Measurements from ENCODE around the gene TMEM225.
"Not testable (repeated sequence)": the region's sequence is repeated elsewhere in the genome, so short reads cannot be mapped to it uniquely, and the experiment has no call there.

TMEM225 gene, protein sequence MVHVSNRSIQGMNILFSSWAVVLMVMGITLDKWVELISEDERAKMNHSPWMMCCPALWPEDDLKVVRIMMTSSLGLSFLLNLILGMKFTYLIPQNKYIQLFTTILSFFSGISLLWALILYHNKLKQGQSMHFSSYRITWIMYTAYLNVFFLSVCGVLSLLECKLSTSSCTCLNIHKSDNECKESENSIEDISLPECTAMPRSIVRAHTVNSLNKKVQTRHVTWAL

DNA sequence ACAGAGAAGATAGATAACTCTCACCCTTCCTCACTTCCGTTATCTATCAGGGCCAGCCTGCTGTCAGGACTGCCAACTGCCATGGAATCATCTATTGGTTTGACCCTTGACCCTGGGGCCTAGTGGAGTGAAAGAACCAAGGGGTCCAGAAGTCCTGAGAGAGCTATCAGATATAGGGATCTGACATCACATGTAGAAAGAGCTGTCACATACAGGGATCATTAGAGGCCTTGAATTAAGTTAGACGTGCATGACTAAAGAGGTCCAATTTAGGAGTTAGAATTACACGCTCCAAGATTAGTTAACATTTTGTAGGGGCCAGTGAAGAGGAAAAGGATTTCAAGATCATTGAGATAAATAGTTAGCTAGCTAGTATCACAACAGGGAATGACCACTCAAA lies at the start of gene TMEM225:
Gene TMEM225 (minus strand): TSS at position 101 of the 400 bp plus-strand sequence. CDS start 245 bp downstream, outside the sequence.
- DNase-seq, result no peak

DNA sequence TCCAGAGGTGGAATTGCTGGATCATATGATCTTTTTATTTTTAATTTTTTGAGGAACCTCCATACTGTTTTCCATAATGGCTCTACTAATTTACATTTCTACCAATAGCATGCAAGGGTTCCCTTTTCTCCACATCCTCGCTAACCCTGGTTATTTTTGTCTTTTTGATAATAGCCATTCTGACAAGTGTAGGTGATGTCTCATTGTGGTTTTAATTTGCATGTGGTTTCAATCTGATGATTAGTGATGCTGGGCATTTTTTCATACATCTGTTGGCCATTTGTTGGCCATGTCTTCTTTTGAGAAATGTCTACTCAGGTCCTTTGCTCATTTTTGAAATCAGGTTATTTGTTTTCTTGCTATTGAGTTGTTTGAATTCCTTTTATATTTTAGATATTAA lies 38.6 kb upstream of the TMEM225 start:
- DNase-seq, result no peak

DNA sequence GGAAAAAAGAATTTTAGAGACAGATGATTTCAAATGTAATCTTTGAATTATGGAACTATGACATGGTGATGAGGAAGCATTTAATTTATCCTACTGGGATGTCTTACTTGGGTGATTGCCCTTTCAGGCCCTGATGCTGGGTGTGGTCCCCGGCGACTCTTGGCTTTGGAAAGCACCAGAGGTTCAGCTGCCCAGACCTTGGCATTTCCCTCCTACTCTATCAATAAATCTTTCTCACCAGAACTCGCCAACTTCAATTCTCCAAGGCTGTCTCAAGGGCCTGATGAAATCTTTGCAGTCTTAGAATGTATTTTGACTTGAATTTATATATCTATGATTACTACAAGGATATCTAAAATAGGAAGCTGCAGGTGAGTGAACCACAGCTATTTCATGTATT lies 35.5 kb upstream of the TMEM225 start:
- DNase-seq, result no peak

DNA sequence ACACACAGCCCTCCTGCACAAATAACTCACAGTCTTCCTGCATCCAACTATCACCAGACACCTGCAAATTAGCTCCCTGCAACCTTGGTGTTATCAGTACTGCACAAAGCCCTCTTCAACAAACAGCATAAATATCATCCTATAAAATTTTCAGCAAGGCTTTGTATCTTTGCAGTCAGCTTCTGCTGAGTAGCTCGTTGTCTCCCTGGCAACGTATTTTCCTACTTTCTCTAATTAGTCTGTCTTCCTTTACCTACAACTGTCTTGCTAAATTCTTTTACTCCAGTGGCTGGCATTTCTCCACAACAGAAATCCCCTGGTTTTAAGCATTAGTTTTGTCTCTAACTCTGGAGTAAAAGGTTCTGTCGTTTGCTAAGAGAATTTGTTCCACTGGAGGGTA lies 20.4 kb upstream of the TMEM225 start:
- no peak for DNase-seq

DNA sequence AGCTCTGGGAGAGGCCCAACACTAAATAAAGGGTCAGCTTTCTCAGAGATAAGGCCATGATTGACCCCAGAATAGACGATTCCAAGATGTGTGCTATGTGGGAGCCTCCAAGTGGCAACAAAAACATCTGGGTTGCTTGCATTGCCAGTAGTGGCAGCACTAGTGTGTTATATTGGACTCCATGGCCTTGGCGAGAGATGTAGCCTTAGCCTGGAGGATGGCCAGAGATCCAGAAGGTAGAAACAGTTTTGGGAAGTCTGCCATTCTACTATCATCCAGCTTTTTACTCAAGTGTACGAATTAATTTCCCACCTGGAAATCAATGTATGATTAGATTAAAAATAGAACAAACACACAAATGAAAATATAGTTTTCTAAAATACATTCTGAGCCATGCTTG lies 19.5 kb upstream of the TMEM225 start:
- DNase-seq, result no peak

DNA sequence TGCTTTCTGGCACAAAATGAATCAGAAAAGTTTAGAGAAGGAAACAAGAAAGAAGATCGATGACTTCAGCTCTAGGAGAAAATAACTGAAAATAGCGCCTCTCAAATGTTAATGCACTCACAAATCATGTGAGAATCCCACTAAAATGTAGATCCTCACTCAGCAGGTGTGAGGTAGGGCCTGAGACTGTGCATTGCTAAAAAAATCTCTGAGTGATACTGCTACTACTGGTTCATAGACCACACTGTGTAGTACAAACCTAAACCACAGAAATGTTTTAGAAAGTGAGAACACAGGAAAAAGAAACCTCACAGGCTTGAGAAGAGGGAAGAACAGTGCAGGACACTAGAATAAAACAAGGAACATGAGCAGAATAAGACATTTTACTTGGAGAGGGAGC lies 18.5 kb upstream of the TMEM225 start:
- DNase-seq, result no peak

DNA sequence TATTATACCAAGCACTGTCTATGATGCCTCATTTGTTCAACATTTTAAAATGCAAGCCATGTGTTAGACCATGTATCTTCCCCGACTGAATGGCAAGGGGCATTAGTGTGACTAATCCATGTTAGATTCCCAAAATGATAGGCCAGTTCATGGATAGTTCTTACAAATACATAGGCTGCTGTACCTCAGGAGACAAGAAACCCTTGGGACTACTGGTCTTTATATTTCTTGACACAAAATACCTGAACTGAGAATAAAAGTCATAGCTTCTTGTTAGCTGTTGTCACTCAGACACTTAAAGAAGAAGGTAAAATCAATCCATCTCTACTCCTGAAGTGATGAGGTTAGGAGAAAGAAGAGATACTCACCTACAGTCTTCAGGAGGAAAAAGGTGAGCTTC lies 16.4 kb upstream of the TMEM225 start, which contains the start of gene OR8D4:
Gene OR8D4 (plus strand): TSS at position 301 of the 400 bp plus-strand sequence. CDS start 4,265 bp downstream, outside the sequence.
- DNase-seq, result no peak

DNA sequence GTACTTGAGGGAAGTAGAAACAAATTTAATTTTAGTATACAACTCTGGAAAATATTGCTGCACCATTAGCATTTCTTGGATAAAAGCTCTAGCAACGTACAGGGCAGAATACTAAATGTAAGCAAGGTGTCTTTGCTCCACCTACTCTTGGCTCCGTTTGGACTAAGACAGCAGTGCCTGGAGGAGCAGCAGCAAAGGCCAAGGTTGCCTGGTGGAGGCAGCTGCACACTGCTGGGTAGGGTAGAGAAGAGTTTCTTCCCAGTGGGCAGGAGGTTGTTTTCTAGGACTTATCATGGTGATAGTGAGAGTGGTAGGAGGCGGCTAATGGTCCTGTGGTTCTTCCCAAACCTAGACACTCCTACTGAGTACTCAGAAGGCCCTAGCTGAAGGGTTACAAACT lies 14.3 kb upstream of the TMEM225 start:
- DNase-seq, result no peak

DNA sequence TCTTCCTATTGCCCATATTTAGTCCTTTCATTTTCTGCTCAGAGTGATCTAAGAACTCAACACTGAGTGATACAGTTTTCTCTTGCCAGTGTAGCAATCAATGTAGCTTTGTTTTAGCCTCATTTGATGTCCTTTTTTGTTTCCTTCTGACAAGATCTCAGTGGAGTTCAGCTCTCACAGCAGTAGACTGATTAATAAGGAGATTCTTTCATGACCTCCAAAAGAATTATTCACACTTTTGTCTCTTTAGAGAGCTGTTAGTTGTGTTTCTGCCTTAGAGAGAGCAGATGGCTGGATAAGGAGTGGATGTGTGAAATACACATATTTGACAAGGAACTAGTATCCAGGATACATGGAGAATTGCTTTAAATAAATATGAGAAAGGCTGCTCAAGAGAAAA lies 6.6 kb upstream of the TMEM225 start:
- DNase-seq, result no peak

DNA sequence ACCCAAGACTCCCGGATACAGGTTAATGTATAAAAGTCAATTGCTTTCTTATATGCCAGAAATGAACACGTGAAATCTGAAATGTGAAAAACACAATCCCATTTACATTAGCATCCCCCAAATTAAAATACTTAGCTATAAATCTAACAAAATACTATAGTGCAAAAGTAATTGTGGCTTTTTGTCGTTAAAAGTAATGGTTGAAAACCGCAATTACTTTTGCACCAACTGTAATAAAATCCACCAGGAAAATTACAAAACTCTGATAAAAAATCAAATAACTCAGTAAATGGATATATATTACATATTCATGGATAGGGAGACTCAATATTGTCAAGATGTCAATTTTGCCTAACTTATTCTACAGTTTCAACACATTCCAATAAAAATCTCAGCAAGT lies 4.6 kb downstream of the TMEM225 start:
- no peak for DNase-seq

DNA sequence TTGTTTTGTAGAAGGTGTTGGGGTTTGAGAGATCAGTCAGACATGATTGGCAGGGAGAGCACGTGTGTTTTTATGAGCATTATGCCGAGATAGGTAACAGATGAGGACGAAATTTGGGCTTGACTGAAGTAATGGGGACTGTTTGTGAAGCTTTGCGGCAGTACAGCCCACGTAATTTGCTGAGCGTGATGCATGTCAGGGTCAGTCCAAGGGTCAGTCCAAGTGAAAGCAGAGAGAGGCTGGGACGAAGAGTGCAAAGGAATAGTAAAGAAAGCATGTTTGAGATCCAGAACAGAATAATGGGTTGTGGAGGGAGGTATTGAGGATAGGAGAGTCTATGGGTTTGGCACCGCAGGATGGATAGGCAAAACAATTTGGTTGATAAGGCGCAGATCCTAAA lies 17.7 kb downstream of the TMEM225 start:
- DNase-seq, result not testable (repeated sequence)

DNA sequence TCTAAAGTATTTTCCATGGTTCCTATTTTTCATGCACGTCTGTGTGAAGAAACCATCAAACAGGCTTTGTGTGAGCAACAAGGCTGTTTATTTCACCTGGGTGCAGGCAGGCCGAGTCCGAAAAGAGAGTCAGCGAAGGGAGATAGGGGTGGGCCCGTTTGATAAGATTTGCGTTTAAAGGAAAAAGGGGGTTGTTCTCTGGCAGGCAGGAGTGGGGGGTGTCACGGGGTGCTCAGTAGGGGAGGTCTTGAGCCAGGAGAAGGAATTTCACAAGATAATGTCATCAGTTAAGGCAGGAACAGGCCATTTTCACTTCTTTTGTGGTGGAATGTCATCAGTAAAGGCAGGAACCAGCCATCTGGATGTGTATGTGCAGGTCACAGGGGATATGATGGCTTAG lies 20.2 kb downstream of the TMEM225 start:
- DNase-seq, result not testable (repeated sequence)

DNA sequence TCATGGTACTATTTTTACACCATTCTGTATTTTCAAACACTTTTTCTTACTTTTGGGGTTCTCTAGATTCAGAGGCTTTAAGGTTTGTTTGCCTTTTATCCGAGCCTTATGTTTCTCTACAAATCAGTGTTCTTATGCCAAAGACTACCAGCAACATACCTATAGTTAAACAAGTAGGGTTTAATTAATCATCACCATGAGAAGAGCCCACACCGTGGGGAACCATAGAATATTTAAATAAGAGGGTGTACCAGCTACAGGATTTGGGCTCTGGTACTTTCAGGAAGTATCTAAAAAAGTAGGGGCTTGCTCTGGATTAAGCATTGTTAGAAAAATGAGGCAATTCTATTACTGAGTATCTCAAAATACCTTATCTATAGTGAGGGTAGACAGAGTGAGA lies 25.7 kb downstream of the TMEM225 start:
- DNase-seq, result no peak

DNA sequence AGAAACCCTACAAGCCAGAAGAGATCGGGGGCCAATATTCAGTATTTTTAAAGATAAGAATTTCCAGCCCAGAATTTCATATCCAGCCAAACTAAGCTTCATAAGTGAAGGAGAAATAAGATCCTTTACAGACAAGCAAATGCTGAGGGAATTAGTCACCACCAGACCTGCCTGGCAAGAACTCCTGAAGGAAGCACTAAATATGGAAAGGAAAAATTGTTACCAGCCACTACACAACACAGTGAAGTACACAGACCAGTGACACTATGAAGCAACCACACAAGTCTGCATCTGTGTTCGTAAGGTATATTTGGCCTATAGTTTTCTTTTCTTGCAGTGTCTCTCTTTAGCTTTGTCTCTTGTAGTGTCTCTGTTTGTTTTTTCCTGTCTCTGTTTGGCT lies 29.0 kb downstream of the TMEM225 start:
- DNase-seq, result no peak

DNA sequence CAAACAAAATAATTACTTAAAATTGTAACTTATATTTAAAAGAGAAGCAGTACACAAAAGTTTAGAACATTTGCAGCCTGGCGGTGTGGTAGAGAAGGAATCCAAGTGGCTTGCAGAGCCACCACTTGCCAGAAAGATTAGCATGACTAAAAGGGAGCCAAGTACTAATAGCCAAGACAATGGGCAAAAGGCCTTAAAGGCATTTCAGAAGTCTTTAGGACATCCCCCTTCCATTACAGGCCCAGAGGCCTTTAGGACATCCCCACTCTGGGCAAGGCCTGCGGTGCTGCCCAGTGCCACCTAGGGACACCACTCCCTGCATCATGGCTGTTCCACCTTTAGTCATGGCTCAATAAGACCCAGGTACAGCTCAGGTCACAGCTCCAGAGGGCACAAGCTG lies 32.4 kb downstream of the TMEM225 start:
- DNase-seq, result no peak

DNA sequence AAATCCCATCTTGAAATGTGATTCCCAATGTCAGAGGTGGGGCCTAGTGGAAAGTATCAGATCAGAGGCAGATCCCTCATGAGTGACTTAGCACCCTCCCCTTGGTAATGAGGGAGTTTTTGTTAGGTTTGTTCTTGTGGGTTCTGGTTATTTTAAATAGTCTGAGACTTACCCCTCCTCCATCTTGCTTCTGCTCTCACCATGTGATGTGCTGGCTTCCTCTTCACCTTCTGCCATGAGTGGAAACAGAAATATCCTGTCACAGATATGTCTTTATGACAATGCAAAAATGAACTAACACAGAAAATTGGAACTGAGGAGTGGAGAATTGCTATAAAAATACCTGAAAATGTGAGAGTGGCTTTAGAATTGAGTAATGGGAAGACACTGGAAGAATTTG lies 33.1 kb downstream of the TMEM225 start:
- no peak for DNase-seq

DNA sequence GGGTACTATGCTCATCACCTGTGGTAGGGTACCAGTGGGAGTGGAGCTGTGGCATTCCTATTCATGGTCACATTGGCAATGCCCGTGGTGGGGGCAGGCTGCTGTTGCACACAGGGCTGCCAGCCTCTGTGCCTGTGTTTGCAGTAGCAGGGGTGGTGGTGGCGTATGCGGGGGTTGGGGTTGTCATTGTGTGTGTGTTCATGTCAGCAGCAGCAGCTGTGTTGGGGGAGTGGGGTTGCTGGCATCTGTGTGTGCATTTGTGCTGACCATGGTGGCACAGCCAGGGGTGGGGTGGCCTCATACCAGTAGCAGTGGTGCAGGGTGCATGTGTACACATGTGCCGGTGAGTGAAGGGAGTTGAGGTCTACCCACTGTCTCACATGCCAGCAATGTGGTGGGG lies 34.4 kb downstream of the TMEM225 start:
- no peak for DNase-seq

DNA sequence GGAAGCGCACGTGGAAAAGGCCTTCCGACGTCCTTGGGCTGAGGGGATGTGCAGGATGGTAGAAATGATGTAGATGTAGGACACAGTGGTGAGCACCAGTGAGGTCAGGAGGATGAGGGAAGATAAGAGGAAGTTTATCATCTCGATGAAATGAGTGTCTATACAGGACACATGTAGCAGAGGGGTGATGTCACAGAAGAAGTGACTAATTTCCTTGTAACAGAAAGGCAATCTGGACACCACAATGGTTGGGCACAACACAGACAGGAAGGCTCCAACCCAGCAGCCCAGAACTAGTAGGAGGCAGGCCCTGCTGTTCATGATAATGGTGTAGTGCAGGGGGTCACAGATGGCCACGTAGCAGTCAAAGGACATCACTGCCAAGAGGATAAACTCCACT lies 44.3 kb downstream of the TMEM225 start:
- no peak for DNase-seq

DNA sequence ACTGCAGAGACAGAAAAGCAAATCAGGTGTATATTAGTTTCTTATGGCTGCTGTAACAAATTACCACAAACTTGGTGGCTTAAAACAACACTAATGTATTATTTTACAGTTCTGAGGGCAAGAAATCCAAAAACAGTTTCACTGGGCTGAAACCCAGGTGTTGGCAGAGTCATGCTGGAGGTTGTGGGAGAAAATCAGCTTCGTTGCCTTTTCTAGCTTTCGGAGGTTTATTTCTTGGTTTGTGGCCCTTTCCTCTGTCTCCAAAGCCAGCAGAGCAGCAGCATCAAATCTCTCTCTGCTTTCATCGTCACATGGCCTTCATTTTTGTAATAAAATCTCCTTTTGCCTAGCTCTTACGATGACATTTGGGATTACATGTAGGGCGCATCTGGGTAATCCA lies 46.3 kb downstream of the TMEM225 start:
- no peak for DNase-seq

DNA sequence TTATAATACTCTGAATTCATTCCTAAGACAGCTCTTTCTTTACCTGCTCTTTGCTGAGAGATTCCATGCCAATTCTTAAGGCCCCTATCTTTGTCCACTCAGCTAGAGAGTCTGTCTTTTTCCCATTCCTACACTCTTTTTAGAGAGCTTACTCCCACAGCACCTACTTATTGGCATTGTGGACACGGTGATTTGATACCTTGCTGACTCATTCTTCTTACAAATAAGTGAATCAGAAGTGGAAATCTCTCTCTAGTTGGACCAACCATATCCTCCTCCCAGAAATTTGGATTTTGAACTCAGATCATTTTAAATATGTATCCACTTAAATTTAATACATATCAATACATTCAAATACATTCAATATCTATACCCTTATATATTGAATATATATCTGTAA lies 46.8 kb downstream of the TMEM225 start:
- DNase-seq, result no peak

DNA sequence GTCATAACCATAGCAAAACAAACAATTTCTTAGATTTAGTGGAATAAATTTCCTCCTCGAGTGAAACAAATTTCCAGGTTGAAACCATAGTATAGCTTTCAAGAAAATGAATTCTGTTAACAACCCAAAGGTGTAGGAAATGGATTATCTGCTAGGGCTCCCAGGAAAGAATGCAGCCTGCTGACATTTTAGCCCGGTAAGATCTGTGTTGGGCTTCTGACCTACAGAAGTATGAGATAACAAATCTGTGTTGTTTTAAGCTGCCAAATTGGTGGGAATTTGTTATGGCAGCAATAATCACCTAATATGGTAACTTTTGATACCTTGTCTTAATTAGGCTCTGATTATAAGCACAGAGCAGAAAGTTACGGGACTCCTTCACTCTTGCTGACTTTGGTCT lies 47.3 kb downstream of the TMEM225 start:
- no peak for DNase-seq

DNA sequence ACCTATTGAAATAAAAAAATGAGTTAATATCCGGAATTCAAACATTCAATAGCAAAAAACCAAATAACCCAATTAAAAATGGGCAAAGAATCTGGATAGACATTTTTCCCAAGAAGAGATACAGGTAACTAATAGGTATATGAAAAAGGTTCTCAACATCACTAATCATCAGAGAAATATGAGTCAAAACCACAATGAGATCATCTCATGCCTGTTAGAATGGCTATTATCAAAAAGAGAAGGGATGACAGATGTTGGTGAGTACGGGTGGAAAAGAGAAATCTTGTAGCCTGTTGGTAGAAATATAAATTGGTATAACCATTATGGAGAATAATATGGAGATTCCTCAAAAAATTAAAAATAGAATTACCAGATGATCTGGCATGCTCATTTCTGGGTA lies 52.4 kb downstream of the TMEM225 start:
- no peak for DNase-seq

All from activated CD4-positive, alpha-beta T cell treated with anti-CD3 and anti-CD28 coated beads for 1 hour (primary cell).